Testis (tissue), 2 donors: ENCODE measurements around the gene NOS1AP.

Experiments used
- CTCF ChIP-seq, 3 experiments: fragments of 450-650 bp in 2 of 3; fragments of 200-600 bp in 1 of 3; sonication (generic) in 1 of 3; IDR thresholded peaks; one replicate each; pipeline ENCODE4 v1.5.1; 2016 to 2019; ENCODE audit warnings: antibody characterized with exemption in 3 of 3, mild to moderate bottlenecking in 2 of 3, moderate library complexity in 1 of 3
- POLR2A ChIP-seq: fragments of 450-650 bp; IDR thresholded peaks from one replicate; pipeline ENCODE4 v1.6.1; 2017; ENCODE audit warnings: antibody characterized with exemption, mild to moderate bottlenecking, moderate library complexity

GRCh38 chr1:162388083-162388594 lies 318.6 kb downstream of the NOS1AP start:
- TF ChIP-seq POLR2A (no peak), CTCF (IDR thresholded peaks at IDR 0.05) (no peak)
